GM21576 (cell line): ENCODE data around the gene AHNAK2.

ENCODE experiments used
- ATAC-seq: cut with Tn5 transposase; IDR thresholded peaks from one replicate; pipeline ENCODE4 v1.9.1; 2021; ENCODE audit warnings: mild to moderate bottlenecking, moderate library complexity; ENCODE audit not compliant: unreplicated experiment

Gene AHNAK2

GRCh38 chr14:105012171-105012985, 34.2 kb upstream of the AHNAK2 start:
- ATAC-seq = no peak

- ATAC-seq = no peak
These were observed 33.3 kb upstream of the AHNAK2 start for GRCh38 chr14:105011312-105011990.

GRCh38 chr14:105010891-105011291, 32.7 kb upstream of the AHNAK2 start:
- ATAC-seq = no peak

- no peak for ATAC-seq
These were observed 31.9 kb upstream of the AHNAK2 start for GRCh38 chr14:105010106-105010505.

- ATAC-seq = no peak
These were observed 29.6 kb upstream of the AHNAK2 start for GRCh38 chr14:105007593-105008264.

- ATAC-seq = no peak
These were observed 28.8 kb upstream of the AHNAK2 start for GRCh38 chr14:105006831-105007592.

- no peak for ATAC-seq
These were observed 28.0 kb upstream of the AHNAK2 start for GRCh38 chr14:105005929-105006830.

GRCh38 chr14:105005329-105005928, 27.3 kb upstream of the AHNAK2 start:
- ATAC-seq = no peak

GRCh38 chr14:104999361-104999760, 21.2 kb upstream of the AHNAK2 start:
- ATAC-seq = no peak

GRCh38 chr14:104998801-104999200, 20.6 kb upstream of the AHNAK2 start:
- ATAC-seq = no peak

GRCh38 chr14:104996483-104996882, 18.3 kb upstream of the AHNAK2 start:
- no peak for ATAC-seq

- ATAC-seq = no peak
These were observed 17.9 kb upstream of the AHNAK2 start for GRCh38 chr14:104996032-104996431.

- no peak for ATAC-seq
These were observed 16.8 kb upstream of the AHNAK2 start for GRCh38 chr14:104994978-104995377.

- ATAC-seq = no peak
These were observed 15.8 kb upstream of the AHNAK2 start for GRCh38 chr14:104993808-104994591.

- ATAC-seq = no peak
These were observed 15.1 kb upstream of the AHNAK2 start for GRCh38 chr14:104993306-104993705.

- ATAC-seq = no peak
These were observed 14.3 kb upstream of the AHNAK2 start for GRCh38 chr14:104992501-104992900.

- no peak for ATAC-seq
These were observed 13.7 kb upstream of the AHNAK2 start for GRCh38 chr14:104991896-104992230.

- no peak for ATAC-seq
These were observed 11.8 kb upstream of the AHNAK2 start for GRCh38 chr14:104989951-104990303.
